HepG2 (cell line): Measurements from ENCODE around the gene FAM149A. TPM values are rescaled to one million over a fixed set of nuclear protein-coding genes. Genes with fewer than 3 reads are reported as not detected.
A peak's percentile ranks its signal among the peaks of the same experiment; 100 is the strongest.

Experiments used
- ATAC-seq: fragments of 200-7000 bp; cut with Tn5 transposase; 3 replicates; pipeline ENCODE4 v1.9.1; 2020; ENCODE audit warnings: mild to moderate bottlenecking, moderate library complexity
- BruUV-seq: library from RNA; stranded (reverse); fragments of 400-500 nt; replicated peaks from 2 replicates; lab custom pipeline; 2021; lab: Mats Ljungman, UMichigan
- CTCF ChIA-PET: fragments of 300-600 bp; formaldehyde crosslinking; extraction: SDS; loops from one replicate; lab custom pipeline; 2021; ENCODE audit warnings: low total read pairs, inconsistent platforms, low intra/inter-chr PET ratio; lab: Yijun Ruan, JAX
- POLR2A ChIA-PET: fragments of 350-600 bp; sonication (Branson Sonifier 250); formaldehyde crosslinking; loops from one replicate; lab custom pipeline; 2020; ENCODE audit warnings: antibody characterized with exemption, inconsistent platforms; lab: Yijun Ruan, JAX
- DNase-seq: peaks from one replicate; pipeline ENCODE4 v3.0.0-alpha.2; 2015; ENCODE audit warnings: low spot score
- FAIRE-seq: peaks from 3 replicates; lab custom pipeline; 2011; peaks lifted over from hg19 to GRCh38; lab: Jason Lieb, UNC
- H2AFZ ChIP-seq: one replicate; pipeline ENCODE4 v1.6.1; 2011; ENCODE audit warnings: low read length, inconsistent platforms
- H3K27ac ChIP-seq: fragments of 300-600 bp; 3 replicates; pipeline ENCODE4 v1.8.0; 2011; ENCODE audit warnings: mixed run types, mild to moderate bottlenecking, mixed read lengths, low read length, inconsistent platforms; ENCODE audit not compliant: insufficient read depth; ENCODE audit errors: extremely low read length
- H3K27me3 ChIP-seq, 2 experiments: fragments of 200-600 bp in 1 of 2; 2 replicates in 1 of 2; 3 replicates in 1 of 2; pipeline versions ENCODE4 v1.6.0 to v1.8.0; 2011; ENCODE audit warnings: low read length in 2 of 2, mild to moderate bottlenecking in 2 of 2, moderate library complexity in 2 of 2, inconsistent platforms in 1 of 2; ENCODE audit not compliant: insufficient read depth in 2 of 2, control insufficient read depth in 1 of 2
- H3K36me3 ChIP-seq, 2 experiments: fragments of 200-600 bp in 1 of 2; replicated peaks in 1 of 2; 2 replicates in 1 of 2; 3 replicates in 1 of 2; pipeline versions ENCODE4 v1.5.1 to v1.8.0; 2011; ENCODE audit warnings: low read length in 2 of 2, inconsistent platforms in 1 of 2; ENCODE audit not compliant: insufficient read depth in 2 of 2, control insufficient read depth in 1 of 2
- H3K4me1 ChIP-seq: 2 replicates; pipeline ENCODE4 v1.5.1; 2012; ENCODE audit warnings: low read length, inconsistent platforms; ENCODE audit not compliant: insufficient read depth
- H3K4me2 ChIP-seq: 2 replicates; pipeline ENCODE4 v1.6.0; 2011; ENCODE audit warnings: low read depth, low read length, inconsistent platforms
- H3K4me3 ChIP-seq, 3 experiments: fragments of 200-600 bp in 1 of 3; sonication (generic), shearing (Covaris generic) in 1 of 3; replicated peaks in 1 of 3; 2 replicates each; pipeline ENCODE4 v1.5.1; 2011 to 2016; ENCODE audit warnings: low read length in 3 of 3, inconsistent platforms in 2 of 3, low read depth in 2 of 3, mild to moderate bottlenecking in 2 of 3, control low read depth in 1 of 3, mixed read lengths in 1 of 3; ENCODE audit not compliant: insufficient read depth in 1 of 3
- H3K79me2 ChIP-seq: one replicate; pipeline ENCODE4 v1.6.1; 2011; ENCODE audit warnings: low read length, inconsistent platforms; ENCODE audit not compliant: insufficient read depth
- H3K9ac ChIP-seq: 2 replicates; pipeline ENCODE4 v1.6.0; 2011; ENCODE audit warnings: mild to moderate bottlenecking, low read depth, low read length, inconsistent platforms; ENCODE audit not compliant: insufficient read depth
- H3K9me3 ChIP-seq: 2 replicates; pipeline ENCODE4 v1.5.1; 2012; ENCODE audit warnings: mild to moderate bottlenecking, low read length
- H4K20me1 ChIP-seq: 2 replicates; pipeline ENCODE4 v1.6.0; 2011; ENCODE audit warnings: inconsistent platforms, mild to moderate bottlenecking, low read length, moderate library complexity; ENCODE audit not compliant: insufficient read depth
- NR2F1 ChIP-seq, 2 experiments: fragments of 450-650 bp in 1 of 2; formaldehyde crosslinking in 1 of 2; IDR thresholded peaks; 2 replicates each; pipeline versions ENCODE4 v1.5.0 to v1.6.1; 2016 to 2020; ENCODE audit warnings: mild to moderate bottlenecking in 1 of 2, missing compliant biosample characterization in 1 of 2, missing genetic modification reagents in 1 of 2, moderate library complexity in 1 of 2
- RORA ChIP-seq: sonication (generic); formaldehyde crosslinking; IDR thresholded peaks from 2 replicates; pipeline ENCODE4 v1.5.0; 2020; ENCODE audit warnings: mild to moderate bottlenecking, missing genetic modification reagents, moderate library complexity
- XBP1 ChIP-seq: sonication (generic); formaldehyde crosslinking; IDR thresholded peaks from 2 replicates; pipeline ENCODE4 v1.5.0; 2020; ENCODE audit warnings: missing genetic modification reagents
- ZBTB33 ChIP-seq: sonication (generic); formaldehyde crosslinking; IDR thresholded peaks from 2 replicates; pipeline ENCODE4 v1.4.0; 2020; ENCODE audit warnings: missing genetic modification reagents
- ZBTB4 ChIP-seq: sonication (generic); formaldehyde crosslinking; IDR thresholded peaks from 2 replicates; pipeline ENCODE4 v1.4.0; 2020; ENCODE audit warnings: missing genetic modification reagents, mild to moderate bottlenecking, borderline replicate concordance
- ZNF484 ChIP-seq: sonication (generic); formaldehyde crosslinking; IDR thresholded peaks from 2 replicates; pipeline ENCODE4 v1.5.1; 2020; ENCODE audit warnings: mild to moderate bottlenecking, low read depth, missing genetic modification reagents, borderline replicate concordance
- WGBS: methylation state at CpG from one replicate; pipeline ENCODE4 v1.1.6; 2017; ENCODE audit warnings: low lambda C conversion rate; 5-methylcytosine and 5-hydroxymethylcytosine counted together
- in situ Hi-C: cut with HindIII; loops from 2 replicates; pipeline ENCODE4 v1.10.0; 2017; ENCODE audit warnings: low pct_unique_long_range_greater_than_20kb; ENCODE audit not compliant: extremely low pct_ligation_motif_present
- intact Hi-C: fragments of 100-400 bp; cut with micrococcal nuclease; formaldehyde crosslinking; loops from one replicate; pipeline ENCODE4 v1.10.0; 2022; ENCODE audit not compliant: unreplicated experiment
- polyA plus RNA-seq, 8 experiments: library from polyadenylated mRNA; depleted of rRNA in 3 of 8; stranded (reverse) in 7 of 8; unstranded in 1 of 8; fragments of >200 nt; fragmentation: Illumina TruSeq in 4 of 8; extraction: Trizol in 4 of 8; gene quantifications; 2 replicates each; pipeline versions ENCODE4 v1.2.1 to v1.2.3, GENCODE V29; 2011 to 2016; ENCODE audit warnings: low read depth in 4 of 8, missing spikeins in 1 of 8, mixed read lengths in 1 of 8; ENCODE audit not compliant: insufficient read depth in 1 of 8
- total RNA-seq, 5 experiments: library from RNA; depleted of rRNA; stranded (reverse); fragments of >200 nt; fragmentation: Illumina TruSeq; extraction: Trizol; gene quantifications; 2 replicates each; pipeline ENCODE4 v1.2.3, GENCODE V29; 2016; ENCODE audit warnings: low read depth in 1 of 5

Gene FAM149A
- total and polyA plus RNA-seq, 2 of the 13 experiments (the other 11 are each of a cell fraction or from before 2014, with no cell fraction given): not detected

GRCh38 chr4:186168750-186169149, 64.2 kb downstream of the FAM149A start (continued):
- no peak for TF ChIP-seq RORA (CRISPR knock-in tag)
- TF ChIP-seq XBP1 (CRISPR knock-in tag): no peak
- TF ChIP-seq ZBTB4 (CRISPR knock-in tag): no peak
- TF ChIP-seq ZNF484: no peak

GRCh38 chr4:186169333-186169944, 64.9 kb downstream of the FAM149A start:
- no peak for DNase-seq
- CTCF ChIA-PET: no interaction called here
- no peak for TF ChIP-seq NR2F1 (CRISPR knock-in tag; IDR thresholded peaks at IDR 0.05)
- TF ChIP-seq ZBTB33 (CRISPR knock-in tag): 0 out of 2 replicates have a peak, but pooled peaks have one; percentile 9
- POLR2A ChIA-PET: interaction anchor here (1.1 kb wide), 1 partner anchor 22 kb away, joined by 4 read pairs; the partner anchor contains the start of gene CYP4V2
- H4K20me1 ChIP-seq: no peaks in the 10 kb centered on the region
- peaks cover 0 to 2% of the 10 kb centered on the region in 2 experiments; a peak in 1 of 5 replicates for H3K27me3 ChIP-seq
- ATAC-seq: no peak
- no peak overlapping the region for H3K4me2 ChIP-seq
- in situ Hi-C loops (no loop called here), intact Hi-C loops (no loop called here)
- no peak overlapping the region for H3K4me3 ChIP-seq
- peaks cover 37% of the 10 kb centered on the region for H3K4me1 ChIP-seq
- no peaks in the 10 kb centered on the region for H3K79me2 ChIP-seq
- H3K36me3 ChIP-seq: no peaks in the 10 kb centered on the region
- WGBS: 84% methylated on average over 12 of the region's 18 CpGs
- BruUV-seq: no TSS peak
- no peak for FAIRE-seq
- H3K9ac ChIP-seq: no peak overlapping the region
- H2AFZ ChIP-seq: no peak overlapping the region
- H3K27ac ChIP-seq: no peak overlapping the region
- H3K9me3 ChIP-seq: no peaks in the 10 kb centered on the region
